Loucy (cell line): ENCODE data around the gene DSCAM.

Source experiments
- H2AFZ ChIP-seq: fragments of 200-600 bp; sonication (generic); 2 replicates; pipeline ENCODE4 v1.6.0; 2016; ENCODE audit warnings: antibody characterized with exemption, mild to moderate bottlenecking, low read length, moderate library complexity
- H3F3A ChIP-seq: fragments of 200-600 bp; 2 replicates; pipeline ENCODE4 v1.6.0; 2016; ENCODE audit warnings: antibody characterized with exemption, low read depth, mild to moderate bottlenecking
- H3K27me3 ChIP-seq: fragments of 200-600 bp; sonication (generic); 2 replicates; pipeline ENCODE4 v1.6.1; 2014; ENCODE audit warnings: low read length, mild to moderate bottlenecking; ENCODE audit not compliant: insufficient read depth, poor library complexity, severe bottlenecking
- H3K36me3 ChIP-seq: fragments of 200-600 bp; sonication (generic); 2 replicates; pipeline ENCODE4 v1.6.1; 2016; ENCODE audit warnings: low read length; ENCODE audit not compliant: insufficient read depth
- H3K4me1 ChIP-seq: fragments of 200-600 bp; sonication (generic); 2 replicates; pipeline ENCODE4 v1.5.1; 2014; ENCODE audit warnings: low read length, mild to moderate bottlenecking; ENCODE audit not compliant: insufficient read depth, poor library complexity, severe bottlenecking
- H3K4me2 ChIP-seq: fragments of 200-600 bp; sonication (generic); 2 replicates; pipeline ENCODE4 v1.6.0; 2014; ENCODE audit warnings: antibody characterized with exemption, low read length, low read depth, mild to moderate bottlenecking; ENCODE audit not compliant: poor library complexity, severe bottlenecking
- H3K4me3 ChIP-seq: fragments of 200-600 bp; sonication (generic); 2 replicates; pipeline ENCODE4 v1.5.1; 2014; ENCODE audit warnings: low read length, mild to moderate bottlenecking, mixed read lengths; ENCODE audit not compliant: poor library complexity, severe bottlenecking
- H3K79me2 ChIP-seq: fragments of 200-600 bp; sonication (generic); 2 replicates; pipeline ENCODE4 v1.6.1; 2014; ENCODE audit warnings: low read length; ENCODE audit not compliant: insufficient read depth
- H3K9ac ChIP-seq: fragments of 200-600 bp; sonication (generic); 2 replicates; pipeline ENCODE4 v1.6.0; 2014; ENCODE audit warnings: mild to moderate bottlenecking, low read depth, low read length, moderate library complexity; ENCODE audit not compliant: poor library complexity, severe bottlenecking
- H3K9me2 ChIP-seq: fragments of 200-600 bp; sonication (generic); replicated peaks from 2 replicates; pipeline ENCODE4 v1.6.1; 2016; ENCODE audit warnings: low read depth, low read length, mixed read lengths
- H3K9me3 ChIP-seq: fragments of 200-600 bp; sonication (generic); 2 replicates; pipeline ENCODE4 v1.6.1; 2014; ENCODE audit warnings: mild to moderate bottlenecking, antibody characterized with exemption, low read length, low read depth; ENCODE audit not compliant: insufficient read depth
- H4K20me1 ChIP-seq: fragments of 200-600 bp; sonication (generic); 2 replicates; pipeline ENCODE4 v1.6.0; 2014; ENCODE audit warnings: antibody characterized with exemption, low read length, mild to moderate bottlenecking; ENCODE audit not compliant: insufficient read depth, poor library complexity, severe bottlenecking
- CTCF ChIP-seq: fragments of 200-600 bp; sonication (generic); conservative IDR thresholded peaks from 2 replicates; pipeline ENCODE4 v1.5.1; 2014; ENCODE audit warnings: mild to moderate bottlenecking, antibody characterized with exemption, low read length
- EZH2phosphoT487 ChIP-seq: fragments of 200-600 bp; IDR thresholded peaks from 2 replicates; pipeline ENCODE4 v1.6.1; 2018; ENCODE audit warnings: antibody characterized with exemption, mild to moderate bottlenecking, moderate library complexity, borderline replicate concordance

DSCAM gene

GRCh38 chr21:40765811-40766210 lies 81.1 kb downstream of the DSCAM start:
- H3K9me2 ChIP-seq = no peaks in the 10 kb centered on the region
- H3K4me3 ChIP-seq = no peak overlapping the region
- no peaks in the 10 kb centered on the region for H3K36me3 ChIP-seq
- H3K79me2 ChIP-seq = no peaks in the 10 kb centered on the region
- H3K9me3 ChIP-seq = no peaks in the 10 kb centered on the region
- no peak overlapping the region for H2AFZ ChIP-seq
- no peaks in the 10 kb centered on the region for H4K20me1 ChIP-seq
- H3K4me1 ChIP-seq = no peaks in the 10 kb centered on the region
- no peak overlapping the region for H3K4me2 ChIP-seq
- no peaks in the 10 kb centered on the region for H3K27me3 ChIP-seq
- no peak overlapping the region for H3K9ac ChIP-seq
- H3F3A ChIP-seq = no peaks in the 10 kb centered on the region
- TF ChIP-seq CTCF (no peak), EZH2phosphoT487 (no peak)

- Histone ChIP-seq H3K9ac (no peak overlapping the region), H3K9me3 (peaks cover 3% of the 10 kb centered on the region; the same call in 1 of the 2 replicates), H3K4me1 (no peaks in the 10 kb centered on the region), H4K20me1 (no peaks in the 10 kb centered on the region), H3K36me3 (no peaks in the 10 kb centered on the region), H3K4me3 (no peak overlapping the region), H3K27me3 (no peaks in the 10 kb centered on the region), H3F3A (no peaks in the 10 kb centered on the region), H3K9me2 (no peaks in the 10 kb centered on the region), H3K4me2 (no peak overlapping the region), H2AFZ (no peak overlapping the region), H3K79me2 (no peaks in the 10 kb centered on the region)
- no peak for TF ChIP-seq EZH2phosphoT487
- TF ChIP-seq CTCF = no peak
These were observed 86.1 kb downstream of the DSCAM start for GRCh38 chr21:40760821-40761220.

GRCh38 chr21:40759061-40759460 lies 87.9 kb downstream of the DSCAM start:
- H3K9ac ChIP-seq = no peak overlapping the region
- H3K9me2 ChIP-seq = no peaks in the 10 kb centered on the region
- H3K4me2 ChIP-seq = no peak overlapping the region
- no peaks in the 10 kb centered on the region for H3K36me3 ChIP-seq
- H3K27me3 ChIP-seq = no peaks in the 10 kb centered on the region
- no peaks in the 10 kb centered on the region for H3K4me1 ChIP-seq
- H4K20me1 ChIP-seq = no peaks in the 10 kb centered on the region
- H3F3A ChIP-seq = no peaks in the 10 kb centered on the region
- no peak overlapping the region for H2AFZ ChIP-seq
- TF ChIP-seq EZH2phosphoT487 (no peak), CTCF (no peak)
- H3K9me3 ChIP-seq = peaks cover 3% of the 10 kb centered on the region; the same call in 1 of the 2 replicates
- H3K79me2 ChIP-seq = no peaks in the 10 kb centered on the region
- H3K4me3 ChIP-seq = no peak overlapping the region
